Panc1 (cell line): ENCODE data around the gene NKD1. TPM values are rescaled to one million over a fixed set of nuclear protein-coding genes. Genes with fewer than 3 reads are reported as not detected.

Source experiments
- ATAC-seq: fragments of 200-7000 bp; cut with Tn5 transposase; 2 replicates; pipeline ENCODE4 v1.9.1; 2020; ENCODE audit warnings: mild to moderate bottlenecking, moderate library complexity
- BruUV-seq: library from RNA; stranded (reverse); fragments of 400-500 nt; replicated peaks from 2 replicates; lab custom pipeline; 2021; lab: Mats Ljungman, UMichigan
- CTCF ChIA-PET: fragments of 300-600 bp; sonication (Branson Sonifier 250); formaldehyde crosslinking; loops from one replicate; lab custom pipeline; 2022; ENCODE audit warnings: antibody characterized with exemption; lab: Charles Lee
- POLR2A ChIA-PET: fragments of 300-600 bp; sonication (Branson Sonifier 250); formaldehyde crosslinking; loops from one replicate; lab custom pipeline; 2022; ENCODE audit warnings: antibody characterized with exemption; lab: Charles Lee
- DNase-seq: peaks from one replicate; pipeline ENCODE4 v3.0.0-alpha.2; 2010; ENCODE audit warnings: low read depth, low spot score
- H3K27ac ChIP-seq: 2 replicates; pipeline ENCODE4 v1.5.1; 2011; ENCODE audit warnings: mild to moderate bottlenecking, low read length, inconsistent platforms
- H3K27me3 ChIP-seq: fragments of 200-500 bp; sonication (Bioruptor generic); 2 replicates; pipeline ENCODE4 v1.6.0; 2014; ENCODE audit warnings: low read length, inconsistent platforms; ENCODE audit not compliant: control insufficient read depth, insufficient read depth
- H3K36me3 ChIP-seq: fragments of 200-500 bp; sonication (Bioruptor generic); 2 replicates; pipeline ENCODE4 v1.5.1; 2014; ENCODE audit warnings: inconsistent platforms, mild to moderate bottlenecking, low read length, moderate library complexity; ENCODE audit not compliant: control insufficient read depth, insufficient read depth
- H3K4me1 ChIP-seq: 2 replicates; pipeline ENCODE4 v1.5.1; 2011; ENCODE audit warnings: inconsistent platforms, mild to moderate bottlenecking, low read length, moderate library complexity; ENCODE audit not compliant: control insufficient read depth, insufficient read depth
- H3K4me3 ChIP-seq, 2 experiments: 2 replicates each; pipeline ENCODE4 v1.5.1; 2011 to 2012; ENCODE audit warnings: low read depth in 2 of 2, low read length in 2 of 2, mild to moderate bottlenecking in 2 of 2, inconsistent platforms in 1 of 2, moderate library complexity in 1 of 2
- H3K9me3 ChIP-seq: fragments of 200-500 bp; sonication (Bioruptor generic); 2 replicates; pipeline ENCODE4 v1.5.1; 2014; ENCODE audit warnings: low read depth, mild to moderate bottlenecking, inconsistent platforms, low read length, moderate library complexity; ENCODE audit not compliant: control insufficient read depth, insufficient read depth
- CTCF ChIP-seq: fragments of 450-650 bp; IDR thresholded peaks from 2 replicates; pipeline ENCODE4 v1.5.1; 2017; ENCODE audit warnings: mild to moderate bottlenecking
- POLR2AphosphoS5 ChIP-seq: IDR thresholded peaks from 2 replicates; pipeline ENCODE4 v1.6.1; 2012; ENCODE audit warnings: mild to moderate bottlenecking, low read depth, low read length, moderate library complexity
- SIN3A ChIP-seq: IDR thresholded peaks from 2 replicates; pipeline ENCODE4 v1.6.1; 2012; ENCODE audit warnings: low read depth, mild to moderate bottlenecking, low read length, moderate library complexity, borderline replicate concordance; ENCODE audit not compliant: insufficient read depth
- TCF7L2 ChIP-seq: IDR thresholded peaks from 2 replicates; pipeline ENCODE4 v1.6.1; 2011; ENCODE audit warnings: mild to moderate bottlenecking, low read depth, low read length, inconsistent platforms
- in situ Hi-C: cut with HindIII; loops from 2 replicates; pipeline ENCODE4 v1.10.0; 2016; ENCODE audit warnings: low sequenced_read_pairs, low pct_unique_long_range_greater_than_20kb
- intact Hi-C: fragments of 100-400 bp; cut with micrococcal nuclease; formaldehyde crosslinking; loops from one replicate; pipeline ENCODE4 v1.10.0; 2022; ENCODE audit not compliant: unreplicated experiment
- total RNA-seq: library from RNA; stranded (reverse); gene quantifications from one replicate; pipeline ENCODE4 v1.2.1, GENCODE V29; 2021; ENCODE audit not compliant: unreplicated experiment
- TF ChIP-seq, protein P1 (sequence below), 2 experiments: IDR thresholded peaks; 2 replicates each; pipeline ENCODE4 v1.6.1; 2011 to 2012; ENCODE audit warnings: low read depth in 2 of 2, control low read depth in 1 of 2, low read length in 1 of 2, mild to moderate bottlenecking in 1 of 2, moderate library complexity in 1 of 2; ENCODE audit not compliant: insufficient read depth in 1 of 2

Gene NKD1
- total RNA-seq, 1 experiment from 2014 or later = 0.18 TPM

GRCh38 chr16:50570808-50571598, 22.8 kb downstream of the NKD1 start:
- Histone ChIP-seq H3K36me3 (no peaks in the 10 kb centered on the region), H3K4me1 (no peaks in the 10 kb centered on the region), H3K27ac (no peak overlapping the region), H3K4me3 (no peak overlapping the region), H3K27me3 (no peaks in the 10 kb centered on the region), H3K9me3 (no peaks in the 10 kb centered on the region)
- intact Hi-C loops (no loop called here), in situ Hi-C loops (no loop called here)
- POLR2A ChIA-PET = no interaction called here
- no peak for ATAC-seq
- no peak for TF ChIP-seq CTCF
- no peak for TF ChIP-seq POLR2AphosphoS5
- DNase-seq = no peak
- no TSS peak for BruUV-seq
- CTCF ChIA-PET = no interaction called here

GRCh38 chr16:50571786-50572185, 23.6 kb downstream of the NKD1 start:
- Histone ChIP-seq H3K36me3 (no peaks in the 10 kb centered on the region), H3K27ac (no peak overlapping the region), H3K9me3 (no peaks in the 10 kb centered on the region), H3K4me3 (no peak overlapping the region), H3K27me3 (no peaks in the 10 kb centered on the region), H3K4me1 (no peaks in the 10 kb centered on the region)
- POLR2A ChIA-PET = no interaction called here
- TF ChIP-seq POLR2AphosphoS5 = no peak
- TF ChIP-seq TCF7L2 = no peak
- no peak for TF ChIP-seq CTCF
- TF ChIP-seq, protein P1, sequence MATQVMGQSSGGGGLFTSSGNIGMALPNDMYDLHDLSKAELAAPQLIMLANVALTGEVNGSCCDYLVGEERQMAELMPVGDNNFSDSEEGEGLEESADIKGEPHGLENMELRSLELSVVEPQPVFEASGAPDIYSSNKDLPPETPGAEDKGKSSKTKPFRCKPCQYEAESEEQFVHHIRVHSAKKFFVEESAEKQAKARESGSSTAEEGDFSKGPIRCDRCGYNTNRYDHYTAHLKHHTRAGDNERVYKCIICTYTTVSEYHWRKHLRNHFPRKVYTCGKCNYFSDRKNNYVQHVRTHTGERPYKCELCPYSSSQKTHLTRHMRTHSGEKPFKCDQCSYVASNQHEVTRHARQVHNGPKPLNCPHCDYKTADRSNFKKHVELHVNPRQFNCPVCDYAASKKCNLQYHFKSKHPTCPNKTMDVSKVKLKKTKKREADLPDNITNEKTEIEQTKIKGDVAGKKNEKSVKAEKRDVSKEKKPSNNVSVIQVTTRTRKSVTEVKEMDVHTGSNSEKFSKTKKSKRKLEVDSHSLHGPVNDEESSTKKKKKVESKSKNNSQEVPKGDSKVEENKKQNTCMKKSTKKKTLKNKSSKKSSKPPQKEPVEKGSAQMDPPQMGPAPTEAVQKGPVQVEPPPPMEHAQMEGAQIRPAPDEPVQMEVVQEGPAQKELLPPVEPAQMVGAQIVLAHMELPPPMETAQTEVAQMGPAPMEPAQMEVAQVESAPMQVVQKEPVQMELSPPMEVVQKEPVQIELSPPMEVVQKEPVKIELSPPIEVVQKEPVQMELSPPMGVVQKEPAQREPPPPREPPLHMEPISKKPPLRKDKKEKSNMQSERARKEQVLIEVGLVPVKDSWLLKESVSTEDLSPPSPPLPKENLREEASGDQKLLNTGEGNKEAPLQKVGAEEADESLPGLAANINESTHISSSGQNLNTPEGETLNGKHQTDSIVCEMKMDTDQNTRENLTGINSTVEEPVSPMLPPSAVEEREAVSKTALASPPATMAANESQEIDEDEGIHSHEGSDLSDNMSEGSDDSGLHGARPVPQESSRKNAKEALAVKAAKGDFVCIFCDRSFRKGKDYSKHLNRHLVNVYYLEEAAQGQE (IDR thresholded peaks at IDR 0.05; ENCODE audit: insufficient read depth in 1 of 2, low read depth in 2 of 2, low read length in 1 of 2) = no peak
- no peak for TF ChIP-seq SIN3A
- ATAC-seq = no peak
- BruUV-seq = no TSS peak
- CTCF ChIA-PET = no interaction called here
- intact Hi-C loops (no loop called here), in situ Hi-C loops (no loop called here)
- no peak for DNase-seq
